HEK293T (cell line): Measurements from ENCODE around the gene RPRD1A.

Source experiments
- ARNT ChIP-seq: fragments of 450-650 bp; IDR thresholded peaks from 2 replicates; pipeline ENCODE4 v1.6.1; 2017; ENCODE audit warnings: mild to moderate bottlenecking
- SP1 ChIP-seq: fragments of 450-650 bp; IDR thresholded peaks from 2 replicates; pipeline ENCODE4 v1.6.1; 2017

DNA sequence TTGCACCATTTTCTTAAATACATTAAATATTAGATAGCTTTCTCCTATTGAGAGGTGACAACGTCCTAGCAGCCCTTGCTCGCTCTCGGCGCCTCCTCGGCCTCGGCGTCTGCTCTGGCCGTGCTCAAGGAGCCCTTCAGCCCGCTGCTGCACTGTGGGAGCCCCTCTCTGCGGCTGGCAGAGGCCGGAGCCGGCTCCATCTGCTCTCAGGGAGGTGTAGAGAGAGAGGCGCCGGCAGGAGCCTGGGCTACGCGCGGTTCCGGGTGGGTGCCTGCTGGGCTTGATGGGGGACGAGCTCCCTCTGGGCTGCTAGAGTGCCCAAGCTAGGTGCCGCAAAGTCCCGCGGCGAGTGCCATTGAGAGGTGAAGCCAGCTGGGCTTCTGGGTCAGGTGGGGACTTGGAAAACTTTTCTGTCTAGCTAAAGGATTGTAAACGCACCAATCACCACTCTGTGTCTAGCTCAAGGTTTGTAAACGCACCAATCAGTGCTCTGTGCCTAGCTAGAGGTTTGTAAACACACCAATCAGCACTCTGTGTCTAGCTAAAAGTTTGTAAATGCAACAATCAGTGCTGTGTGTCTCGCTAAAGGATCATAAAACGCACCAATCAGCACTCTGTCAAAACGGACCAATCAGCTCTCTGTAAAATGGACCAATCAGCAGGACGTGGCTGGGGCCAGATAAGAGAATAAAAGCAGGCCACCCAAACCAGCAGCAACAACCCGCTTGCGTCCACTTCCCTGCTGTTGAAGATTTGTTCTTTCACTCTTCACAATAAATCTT is 3.1 kb downstream of the RPRD1A start:
- TF ChIP-seq SP1 (no peak), ARNT (no peak)
